HG03025 (cell line): ENCODE data around the gene WNT2B.

Source experiments
- ATAC-seq: cut with Tn5 transposase; IDR thresholded peaks from one replicate; pipeline ENCODE4 v1.9.1; 2021; ENCODE audit warnings: mild to moderate bottlenecking, moderate library complexity; ENCODE audit not compliant: unreplicated experiment, low FRiP score

The WNT2B gene

DNA sequence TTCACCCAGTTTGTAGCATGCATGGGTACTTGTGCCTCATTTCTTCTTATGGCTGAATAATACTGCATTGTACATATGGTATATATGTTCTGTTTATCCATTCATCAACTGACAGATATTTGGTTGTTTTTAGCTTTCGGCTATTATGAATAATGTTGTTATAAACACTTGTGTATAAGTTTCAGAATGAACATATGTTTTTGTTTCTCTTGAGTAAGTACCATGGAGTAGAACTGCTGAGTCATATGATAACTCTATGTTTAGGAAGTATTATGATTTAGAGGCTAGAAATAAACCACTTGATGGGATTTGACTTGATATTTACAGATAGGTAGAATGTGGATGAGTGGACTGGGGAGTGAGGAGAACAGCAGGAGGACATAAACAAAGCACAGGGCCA is 48.6 kb downstream of the WNT2B start:
- no peak for ATAC-seq

GRCh38 chr1:112558634-112559033 is 49.9 kb downstream of the WNT2B start:
- no peak for ATAC-seq

- no peak for ATAC-seq
These were observed 54.6 kb downstream of the WNT2B start for GRCh38 chr1:112563341-112563740.

DNA sequence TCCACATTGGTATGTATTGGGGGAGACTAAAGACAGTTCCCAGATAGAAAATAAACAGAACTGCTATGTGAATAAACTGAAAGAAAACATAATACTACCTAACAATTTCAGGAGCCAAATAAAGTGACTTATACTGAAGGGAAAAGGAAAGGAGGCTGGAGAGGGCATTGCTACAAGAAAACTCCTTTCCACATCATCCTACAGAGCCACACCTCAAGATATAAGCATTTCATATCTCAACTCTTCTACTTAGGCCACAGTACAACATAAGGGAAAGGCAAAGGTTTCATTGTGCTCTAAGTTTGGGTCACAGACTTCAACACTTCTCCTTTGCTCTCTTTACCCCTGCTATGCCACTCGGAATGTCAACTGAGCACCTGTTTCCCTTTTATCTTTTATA is 55.3 kb downstream of the WNT2B start:
- ATAC-seq: no peak

DNA sequence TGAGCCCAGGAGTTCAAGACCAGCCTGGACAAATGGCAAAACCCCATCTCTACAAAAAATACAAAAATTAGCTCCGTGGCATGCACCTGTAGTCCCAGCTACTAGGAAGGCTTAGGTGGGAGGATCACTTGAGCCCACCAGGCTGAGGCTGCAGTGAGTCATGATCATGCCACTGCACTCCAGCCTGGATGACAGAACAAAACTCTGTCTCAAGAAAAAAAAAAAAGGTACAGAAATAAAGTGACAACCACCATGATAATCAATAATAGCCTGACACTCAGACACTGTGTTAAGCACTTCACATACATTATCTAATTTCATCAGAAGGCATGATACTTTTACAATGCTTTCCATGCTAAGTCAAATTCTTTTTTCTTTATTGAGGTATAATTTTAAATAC is 57.0 kb downstream of the WNT2B start:
- ATAC-seq: no peak

DNA sequence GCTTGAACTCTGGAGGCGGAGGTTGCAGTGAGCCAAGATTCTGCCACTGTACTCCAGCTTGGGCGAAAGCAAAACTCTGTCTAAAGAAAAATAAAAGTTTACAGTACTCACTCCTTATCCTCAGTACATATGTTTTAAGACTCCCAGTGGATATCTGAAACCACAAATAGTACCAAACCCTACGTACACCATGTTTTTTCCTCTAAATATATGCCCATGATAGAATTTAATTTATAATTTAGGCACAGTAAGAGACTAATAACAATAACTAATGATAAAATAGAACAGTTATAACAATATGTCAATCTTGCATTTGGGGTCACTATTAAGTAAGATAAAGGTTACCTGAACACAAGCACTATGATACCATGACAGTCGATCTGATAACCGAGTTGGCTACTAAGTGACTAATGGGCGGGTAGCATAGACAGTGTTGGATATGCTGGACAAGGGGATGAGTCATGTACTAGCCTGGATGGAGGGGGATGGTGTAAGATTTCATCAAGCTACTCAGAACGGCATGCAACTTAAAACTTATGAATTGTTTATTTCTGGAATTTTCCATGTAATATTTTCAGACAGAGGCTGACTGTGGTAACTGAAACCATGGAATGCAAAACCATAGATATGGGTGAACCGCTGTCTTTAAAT is 66.5 kb downstream of the WNT2B start:
- ATAC-seq: no peak

GRCh38 chr1:112576240-112576639 is 67.5 kb downstream of the WNT2B start:
- no peak for ATAC-seq
